ES-I3 (cell line): Measurements from ENCODE around the gene SUOX.
"Not testable (repeated sequence)": the region's sequence is repeated elsewhere in the genome, so short reads cannot be mapped to it uniquely, and the experiment has no call there.

ENCODE experiments used
- H3K36me3 ChIP-seq: 2 replicates; pipeline ENCODE4 v1.6.1; 2013; ENCODE audit warnings: mild to moderate bottlenecking, low read length, control low read depth, moderate library complexity; ENCODE audit not compliant: insufficient read depth
- H3K4me1 ChIP-seq: 2 replicates; pipeline ENCODE4 v1.6.1; 2013; ENCODE audit warnings: mild to moderate bottlenecking, control low read depth, low read length; ENCODE audit not compliant: insufficient read depth
- H3K9ac ChIP-seq: 2 replicates; pipeline ENCODE4 v1.6.1; 2013; ENCODE audit warnings: low read depth, mild to moderate bottlenecking, low read length, moderate library complexity
- H3K9me3 ChIP-seq: 2 replicates; pipeline ENCODE4 v1.6.1; 2013; ENCODE audit warnings: mild to moderate bottlenecking, low read length, moderate library complexity; ENCODE audit not compliant: control insufficient read depth, insufficient read depth

The SUOX gene

GRCh38 chr12:56021889-56022497, 24.9 kb downstream of the SUOX start:
- Histone ChIP-seq H3K9me3 (no peaks in the 10 kb centered on the region), H3K9ac (peak overlapping the region; percentile 54; the same call in 1 of the 2 replicates), H3K36me3 (peaks cover 3% of the 10 kb centered on the region), H3K4me1 (peaks cover 7% of the 10 kb centered on the region)

GRCh38 chr12:56028511-56029165, 31.6 kb downstream of the SUOX start:
- no peak overlapping the region for H3K9ac ChIP-seq
- H3K9me3 ChIP-seq, result no peaks in the 10 kb centered on the region
- no peaks in the 10 kb centered on the region for H3K4me1 ChIP-seq
- H3K36me3 ChIP-seq, result peaks cover 12% of the 10 kb centered on the region

GRCh38 chr12:56029166-56029519, 32.1 kb downstream of the SUOX start:
- Histone ChIP-seq H3K9ac (no peak overlapping the region), H3K4me1 (no peaks in the 10 kb centered on the region), H3K36me3 (peaks cover 12% of the 10 kb centered on the region), H3K9me3 (no peaks in the 10 kb centered on the region)

GRCh38 chr12:56029666-56030293, 32.7 kb downstream of the SUOX start:
- peaks cover 12% of the 10 kb centered on the region for H3K36me3 ChIP-seq
- no peaks in the 10 kb centered on the region for H3K4me1 ChIP-seq
- H3K9ac ChIP-seq, result no peak overlapping the region
- no peaks in the 10 kb centered on the region for H3K9me3 ChIP-seq

GRCh38 chr12:56031987-56032386, 34.9 kb downstream of the SUOX start:
- Histone ChIP-seq H3K4me1 (no peaks in the 10 kb centered on the region), H3K36me3 (peaks cover 11% of the 10 kb centered on the region; the same call in 1 of the 2 replicates), H3K9ac (no peak overlapping the region), H3K9me3 (no peaks in the 10 kb centered on the region)

- Histone ChIP-seq H3K4me1 (0 out of 2 replicates have a peak, but pooled peaks cover 5% of the 10 kb centered on the region), H3K36me3 (peaks cover 11% of the 10 kb centered on the region; the same call in 1 of the 2 replicates), H3K9ac (no peak overlapping the region), H3K9me3 (no peaks in the 10 kb centered on the region)
These were observed 37.7 kb downstream of the SUOX start for GRCh38 chr12:56034586-56035332.

GRCh38 chr12:56037161-56037560, 40.1 kb downstream of the SUOX start:
- Histone ChIP-seq H3K9ac (no peak overlapping the region), H3K36me3 (peaks cover 8% of the 10 kb centered on the region; the same call in 1 of the 2 replicates), H3K9me3 (no peaks in the 10 kb centered on the region), H3K4me1 (0 out of 2 replicates have a peak, but pooled peaks cover 5% of the 10 kb centered on the region)

- peaks cover 8% of the 10 kb centered on the region for H3K36me3 ChIP-seq
- 0 out of 2 replicates have a peak, but pooled peaks cover 5% of the 10 kb centered on the region for H3K4me1 ChIP-seq
- H3K9ac ChIP-seq, result no peak overlapping the region
- no peaks in the 10 kb centered on the region for H3K9me3 ChIP-seq
These were observed 41.1 kb downstream of the SUOX start for GRCh38 chr12:56038022-56038655.

GRCh38 chr12:56040151-56040550, 43.1 kb downstream of the SUOX start:
- H3K36me3 ChIP-seq, result peaks cover 17% of the 10 kb centered on the region
- H3K9ac ChIP-seq, result no peak overlapping the region
- 0 out of 2 replicates have a peak, but pooled peaks cover 5% of the 10 kb centered on the region for H3K4me1 ChIP-seq
- H3K9me3 ChIP-seq, result no peaks in the 10 kb centered on the region

GRCh38 chr12:56040963-56041551, 44.0 kb downstream of the SUOX start:
- peak overlapping the region; percentile 50 for H3K9ac ChIP-seq
- no peaks in the 10 kb centered on the region for H3K9me3 ChIP-seq
- peaks cover 17% of the 10 kb centered on the region for H3K36me3 ChIP-seq
- H3K4me1 ChIP-seq, result 0 out of 2 replicates have a peak, but pooled peaks cover 5% of the 10 kb centered on the region

- H3K9ac ChIP-seq, result peak within 1 kb of the TSS; percentile 98
- H3K4me1 ChIP-seq, result peaks cover 5% of the 10 kb centered on the region; the same call in 1 of the 2 replicates
- peaks cover 14% of the 10 kb centered on the region for H3K36me3 ChIP-seq
- no peaks in the 10 kb centered on the region for H3K9me3 ChIP-seq
These were observed 44.7 kb downstream of the SUOX start, which contains the start of gene RPS26 for GRCh38 chr12:56041552-56042429. RPS26 (plus strand) TSS chr12:56041918; CDS start chr12:56042167, 249 bp downstream.

- Histone ChIP-seq H3K9ac (peak overlapping the region; percentile 98), H3K36me3 (peaks cover 14% of the 10 kb centered on the region)
- not testable (repeated sequence) for H3K4me1 ChIP-seq, H3K9me3 ChIP-seq
These were observed 45.3 kb downstream of the SUOX start for GRCh38 chr12:56042430-56042813.

GRCh38 chr12:56042843-56043242, 45.8 kb downstream of the SUOX start:
- peak overlapping the region; percentile 98 for H3K9ac ChIP-seq
- H3K4me1 ChIP-seq, result peaks cover 5% of the 10 kb centered on the region; the same call in 1 of the 2 replicates
- H3K36me3 ChIP-seq, result peaks cover 14% of the 10 kb centered on the region
- no peaks in the 10 kb centered on the region for H3K9me3 ChIP-seq
